ENCODE measurements around the gene PAPPA2. TPM values are rescaled to one million over a fixed set of nuclear protein-coding genes. Genes with fewer than 3 reads are reported as not detected.
"Not testable (repeated sequence)": the region's sequence is repeated elsewhere in the genome, so short reads cannot be mapped to it uniquely, and the experiment has no call there.

Gene PAPPA2
- total RNA-seq = 10 to 100 TPM in 1 of 4 donors, 1 to 10 TPM in 1, under 1 TPM in 2; 0.35 to 32.2 (median 1.1) TPM

- Histone ChIP-seq H3K36me3 (no peaks in the 10 kb centered on the region), H3K27ac (no peak within 1 kb of the TSS), H3K4me3 (no peak within 1 kb of the TSS), H3K9me3 (no peaks in the 10 kb centered on the region), H3K27me3 (no peaks in the 10 kb centered on the region), H3K4me1 (no peaks in the 10 kb centered on the region)
- no peak for DNase-seq
- TF ChIP-seq CTCF (IDR thresholded peaks at IDR 0.05) = no peak
- TF ChIP-seq POLR2A (IDR thresholded peaks at IDR 0.05) = no peak
Measured at GRCh38 chr1:176462674-176463378, at the start of gene PAPPA2. Gene PAPPA2, plus strand, starts transcription at chr1:176463175. Its CDS starts 93,148 bp downstream, at chr1:176556323.

- Histone ChIP-seq H3K36me3 (no peaks in the 10 kb centered on the region), H3K4me3 (no peak overlapping the region), H3K9me3 (no peaks in the 10 kb centered on the region), H3K27me3 (no peaks in the 10 kb centered on the region), H3K4me1 (no peaks in the 10 kb centered on the region), H3K27ac (no peak overlapping the region)
- no peak for TF ChIP-seq CTCF (IDR thresholded peaks at IDR 0.05)
- TF ChIP-seq POLR2A (IDR thresholded peaks at IDR 0.05) = no peak
- no peak for DNase-seq
Measured at GRCh38 chr1:176416777-176417176, 46.2 kb upstream of the PAPPA2 start.

GRCh38 chr1:176419608-176420007, 43.4 kb upstream of the PAPPA2 start:
- not testable (repeated sequence) for H3K4me1 ChIP-seq, H3K9me3 ChIP-seq, H3K27ac ChIP-seq, H3K4me3 ChIP-seq, H3K36me3 ChIP-seq, DNase-seq, H3K27me3 ChIP-seq

GRCh38 chr1:176434234-176434633, 28.7 kb upstream of the PAPPA2 start:
- TF ChIP-seq CTCF (IDR thresholded peaks at IDR 0.05) (no peak), POLR2A (IDR thresholded peaks at IDR 0.05) (no peak)
- Histone ChIP-seq H3K27me3 (no peaks in the 10 kb centered on the region), H3K27ac (no peak overlapping the region), H3K9me3 (no peaks in the 10 kb centered on the region), H3K4me3 (no peak overlapping the region), H3K4me1 (no peaks in the 10 kb centered on the region), H3K36me3 (no peaks in the 10 kb centered on the region)
- DNase-seq = no peak

GRCh38 chr1:176436251-176436650, 26.7 kb upstream of the PAPPA2 start:
- Histone ChIP-seq H3K9me3 (no peaks in the 10 kb centered on the region), H3K27ac (no peak overlapping the region), H3K4me3 (no peak overlapping the region), H3K27me3 (no peaks in the 10 kb centered on the region), H3K4me1 (no peaks in the 10 kb centered on the region), H3K36me3 (no peaks in the 10 kb centered on the region)
- TF ChIP-seq POLR2A (IDR thresholded peaks at IDR 0.05) (no peak), CTCF (IDR thresholded peaks at IDR 0.05) (no peak)
- no peak for DNase-seq

GRCh38 chr1:176440176-176440575, 22.8 kb upstream of the PAPPA2 start:
- no peak overlapping the region for H3K27ac ChIP-seq
- H3K9me3 ChIP-seq = no peaks in the 10 kb centered on the region
- H3K4me3 ChIP-seq = no peak overlapping the region
- H3K4me1 ChIP-seq = no peaks in the 10 kb centered on the region
- no peaks in the 10 kb centered on the region for H3K36me3 ChIP-seq
- no peak for DNase-seq
- no peaks in the 10 kb centered on the region for H3K27me3 ChIP-seq
- TF ChIP-seq CTCF (IDR thresholded peaks at IDR 0.05) (no peak), POLR2A (IDR thresholded peaks at IDR 0.05) (no peak)
